ENCODE results near the gene TNFSF18.

The TNFSF18 gene

GRCh38 chr1:172991674-172992400 lies 58.9 kb downstream of the TNFSF18 start:
- no peak for TF ChIP-seq TAF1 (IDR thresholded peaks at IDR 0.05; ENCODE audit: borderline replicate concordance, insufficient read depth, low read length)
- no peak for TF ChIP-seq REST (IDR thresholded peaks at IDR 0.05; ENCODE audit: insufficient read depth in 1 of 2, low read depth in 2 of 2, low read length in 2 of 2)
- no peak for TF ChIP-seq POLR2AphosphoS5 (IDR thresholded peaks at IDR 0.05; ENCODE audit: low read depth, low read length)
- TF ChIP-seq SIN3A (IDR thresholded peaks at IDR 0.05; ENCODE audit: borderline replicate concordance, insufficient read depth, low read length): no peak
- TF ChIP-seq FOXP2 (optimal IDR thresholded peaks at IDR 0.05; ENCODE audit: borderline replicate concordance, extremely low read depth, extremely low read length, insufficient read depth): no peak

- TF ChIP-seq POLR2AphosphoS5 (IDR thresholded peaks at IDR 0.05; ENCODE audit: low read depth, low read length) (no peak), SIN3A (IDR thresholded peaks at IDR 0.05; ENCODE audit: borderline replicate concordance, insufficient read depth, low read length) (no peak), FOXP2 (optimal IDR thresholded peaks at IDR 0.05; ENCODE audit: borderline replicate concordance, extremely low read depth, extremely low read length, insufficient read depth) (no peak), TAF1 (IDR thresholded peaks at IDR 0.05; ENCODE audit: borderline replicate concordance, insufficient read depth, low read length) (no peak)
Observed at GRCh38 chr1:172990598-172991215, 60.0 kb downstream of the TNFSF18 start.
